GM10266 (cell line): ENCODE results near the gene TRIM63.
"Not testable (repeated sequence)": the region's sequence is repeated elsewhere in the genome, so short reads cannot be mapped to it uniquely, and the experiment has no call there.

Experiments used
- DNase-seq: peaks from one replicate; pipeline ENCODE4 v3.0.0; 2012; ENCODE audit errors: extremely low spot score
- CTCF ChIP-seq: IDR thresholded peaks from 2 replicates; pipeline ENCODE4 v1.5.1; 2012; ENCODE audit warnings: mild to moderate bottlenecking, low read depth; ENCODE audit not compliant: control insufficient read depth, insufficient read depth; ENCODE audit errors: missing control alignments

Gene TRIM63

DNA sequence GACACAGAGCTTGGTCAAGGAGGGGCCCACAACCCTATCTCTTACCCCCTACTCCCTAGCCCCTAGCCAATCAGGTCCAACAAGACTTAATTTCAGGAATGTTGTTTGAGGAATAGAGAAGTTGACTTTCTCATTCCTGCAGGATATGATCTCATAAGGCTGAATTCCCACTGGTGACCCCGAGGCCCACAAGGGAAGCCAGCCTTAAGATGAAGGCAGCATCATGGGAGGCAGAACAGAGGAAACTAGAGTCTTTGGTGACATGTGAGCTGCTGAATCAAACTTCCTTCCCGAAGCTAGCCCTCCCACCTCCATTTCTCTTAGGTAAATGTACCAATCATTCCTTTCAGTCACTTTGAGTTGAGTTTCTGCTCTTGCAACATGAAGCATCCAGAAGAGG is 35.1 kb upstream of the TRIM63 start:
- no peak for DNase-seq
- TF ChIP-seq CTCF = no peak

DNA sequence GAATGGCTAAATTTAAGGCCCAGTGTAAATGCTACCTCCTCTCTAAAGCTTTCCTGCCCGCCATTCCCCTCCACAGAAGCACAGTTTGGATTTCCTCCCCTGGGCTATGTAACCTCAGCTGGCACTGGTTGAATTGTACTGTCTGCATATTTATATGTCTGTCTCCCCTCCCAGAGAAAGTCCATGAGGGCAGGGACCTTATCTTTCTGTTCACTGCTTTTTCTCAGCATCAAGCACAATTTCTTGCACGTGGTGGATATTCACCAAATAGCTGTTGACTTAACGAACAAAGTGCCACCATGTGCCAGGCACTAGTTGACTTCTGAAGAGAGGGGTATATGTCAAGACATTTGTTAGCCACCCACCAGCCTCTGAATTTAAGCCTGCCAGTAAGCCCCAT is 34.7 kb upstream of the TRIM63 start:
- TF ChIP-seq CTCF = no peak
- no peak for DNase-seq

GRCh38 chr1:26100204-26100603 is 32.8 kb upstream of the TRIM63 start:
- not testable (repeated sequence) for DNase-seq

GRCh38 chr1:26099780-26100179 is 32.4 kb upstream of the TRIM63 start:
- no peak for TF ChIP-seq CTCF
- no peak for DNase-seq

DNA sequence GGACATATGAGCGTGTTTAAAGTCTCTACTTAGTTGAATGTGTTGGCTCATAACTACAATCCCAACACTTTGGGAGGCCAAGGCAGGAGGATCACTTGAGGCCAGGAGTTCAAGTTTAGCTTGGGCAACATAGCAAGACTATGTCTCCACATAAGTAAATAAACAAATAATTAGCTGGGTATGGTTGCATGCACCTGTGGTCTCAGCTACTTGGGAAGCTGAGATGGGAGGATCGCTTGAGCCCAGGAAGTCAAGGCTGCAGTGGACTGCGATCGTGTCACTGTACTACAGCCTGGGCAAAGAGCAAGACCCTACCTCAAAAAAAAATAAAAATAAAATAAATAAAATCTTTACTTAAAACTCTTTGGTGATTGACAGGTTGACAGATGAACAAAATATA is 31.2 kb upstream of the TRIM63 start:
- TF ChIP-seq CTCF = no peak
- DNase-seq = no peak

DNA sequence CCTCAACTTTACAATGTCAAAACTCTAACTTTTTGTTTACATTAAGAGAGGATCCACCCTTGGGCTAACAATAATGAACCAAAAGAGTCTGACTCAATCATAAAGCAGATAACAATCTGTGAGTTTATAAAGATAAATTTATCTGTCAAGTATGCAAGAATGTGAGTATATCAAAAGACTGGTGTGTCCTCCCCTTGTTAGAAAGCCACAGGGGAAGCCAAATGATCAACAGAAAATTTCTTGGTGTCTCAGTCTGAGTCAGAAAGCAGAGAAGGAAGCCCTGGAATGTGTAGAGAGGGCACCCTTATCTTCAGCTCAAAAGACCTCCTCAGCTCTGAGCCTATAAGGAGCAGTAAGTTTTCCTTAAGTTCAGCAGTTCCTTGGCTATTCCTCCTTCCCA is 30.3 kb upstream of the TRIM63 start:
- no peak for DNase-seq
- no peak for TF ChIP-seq CTCF

GRCh38 chr1:26096471-26096870 is 29.0 kb upstream of the TRIM63 start:
- DNase-seq = no peak

More at GRCh38 chr1:26096471-26096870, 29.0 kb upstream of the TRIM63 start:
- no peak for TF ChIP-seq CTCF
